ENCODE results near the gene CPLX1.

Gene CPLX1

GRCh38 chr4:791252-791897 lies 34.6 kb downstream of the CPLX1 start:
- no CpG with 5 or more reads among the region's 29 CpGs for WGBS, 2 donors (ENCODE audit: extremely low coverage in 2 of 2, insufficient read length in 2 of 2, insufficient replicate concordance in 1 of 2)
- no peak overlapping the region for H3K4me3 ChIP-seq (ENCODE audit: low read length in 2 of 2)
- peaks cover 8 to 24% of the 10 kb centered on the region in 2 donors for H3K4me1 ChIP-seq (ENCODE audit: control insufficient read depth in 2 of 2, insufficient read depth in 1 of 2, low read depth in 1 of 2, low read length in 2 of 2)
- peak overlapping the region; percentile 71 for H3K18ac ChIP-seq (ENCODE audit: low read length)
- H3K4me2 ChIP-seq (ENCODE audit: insufficient read depth, low read length, poor library complexity, severe bottlenecking), result no peak overlapping the region
- no peak overlapping the region for H2BK120ac ChIP-seq (ENCODE audit: low read depth, low read length)
- peak overlapping the region; percentile 93 for H2BK5ac ChIP-seq (ENCODE audit: low read length)
- H4K91ac ChIP-seq (ENCODE audit: low read depth, low read length, poor library complexity), result no peak overlapping the region
- no peak overlapping the region for H3K9ac ChIP-seq (ENCODE audit: low read depth, low read length, poor library complexity)
- no peaks in the 10 kb centered on the region for H3K9me3 ChIP-seq (replicated peaks in 1 of 2; ENCODE audit: control insufficient read depth in 2 of 2, insufficient read depth in 1 of 2, low read depth in 1 of 2, low read length in 2 of 2)
- H3K14ac ChIP-seq (ENCODE audit: low read length), result peak overlapping the region; percentile 71
- H2BK15ac ChIP-seq (ENCODE audit: low read length), result peak overlapping the region; percentile 75
- no peaks in the 10 kb centered on the region for H3K36me3 ChIP-seq (replicated peaks in 1 of 2; ENCODE audit: control insufficient read depth in 2 of 2, insufficient read depth in 2 of 2, low read length in 2 of 2)
- peaks cover 5 to 69% (median 53%) of the 10 kb centered on the region in 3 experiments for H3K27me3 ChIP-seq (ENCODE audit: control insufficient read depth in 3 of 3, insufficient read depth in 3 of 3, low read depth in 1 of 3, low read length in 3 of 3)
- no peak overlapping the region for H4K8ac ChIP-seq (ENCODE audit: low read depth, low read length)
- H2AFZ ChIP-seq (ENCODE audit: low read length), result no peak overlapping the region
- DNase-seq (ENCODE audit: low spot score), result no peak
- peak overlapping the region; percentile 84 for H2AK5ac ChIP-seq (ENCODE audit: low read depth, low read length)
- no peak overlapping the region for H3K4ac ChIP-seq (ENCODE audit: low read length)
- peak overlapping the region; percentile 22 for H2BK12ac ChIP-seq (ENCODE audit: low read length)
- H3K23ac ChIP-seq (ENCODE audit: low read depth, low read length, poor library complexity), result peak overlapping the region; percentile 43
- H3K79me1 ChIP-seq (ENCODE audit: low read depth, low read length), result peaks cover 3% of the 10 kb centered on the region
- H3K27ac ChIP-seq (replicated peaks; ENCODE audit: low read length), result no peak overlapping the region

DNA sequence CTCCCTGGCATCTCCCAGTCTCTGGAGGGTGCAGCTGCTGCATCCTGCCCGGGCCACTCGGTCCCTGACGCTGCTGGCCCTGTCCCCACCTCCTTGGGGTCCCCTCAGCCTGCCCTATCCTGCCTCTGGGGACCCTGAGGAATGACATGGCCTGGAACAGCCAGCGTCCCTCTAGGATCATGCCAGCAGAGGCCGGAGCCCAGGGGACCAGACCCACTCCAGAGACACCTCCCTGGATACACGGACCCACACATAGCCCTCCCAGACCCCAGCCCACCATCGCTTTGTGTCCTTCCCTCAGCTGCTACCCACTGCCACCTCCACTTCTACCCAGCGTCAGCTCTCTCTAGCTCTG lies 35.5 kb downstream of the CPLX1 start:
- Histone ChIP-seq H3K4me1 (ENCODE audit: control insufficient read depth in 2 of 2, insufficient read depth in 1 of 2, low read depth in 1 of 2, low read length in 2 of 2) (peaks cover 7 to 22% of the 10 kb centered on the region in 2 donors), H4K91ac (ENCODE audit: low read depth, low read length, poor library complexity) (no peak overlapping the region), H2AK5ac (ENCODE audit: low read depth, low read length) (peak overlapping the region; percentile 32), H2BK15ac (ENCODE audit: low read length) (peak overlapping the region; percentile 58), H3K27me3 (ENCODE audit: control insufficient read depth in 3 of 3, insufficient read depth in 3 of 3, low read depth in 1 of 3, low read length in 3 of 3) (peaks cover 12 to 69% (median 46%) of the 10 kb centered on the region in 3 experiments), H3K4ac (ENCODE audit: low read length) (no peak overlapping the region), H2BK120ac (ENCODE audit: low read depth, low read length) (no peak overlapping the region), H3K9ac (ENCODE audit: low read depth, low read length, poor library complexity) (no peak overlapping the region), H2AFZ (ENCODE audit: low read length) (no peak overlapping the region), H3K36me3 (replicated peaks in 1 of 2; ENCODE audit: control insufficient read depth in 2 of 2, insufficient read depth in 2 of 2, low read length in 2 of 2) (no peaks in the 10 kb centered on the region), H3K4me2 (ENCODE audit: insufficient read depth, low read length, poor library complexity, severe bottlenecking) (no peak overlapping the region), H3K18ac (ENCODE audit: low read length) (no peak overlapping the region), H3K14ac (ENCODE audit: low read length) (peak overlapping the region; percentile 89), H3K4me3 (ENCODE audit: low read length in 2 of 2) (no peak overlapping the region), H3K79me1 (ENCODE audit: low read depth, low read length) (peaks cover 3% of the 10 kb centered on the region), H4K8ac (ENCODE audit: low read depth, low read length) (no peak overlapping the region), H3K27ac (replicated peaks; ENCODE audit: low read length) (no peak overlapping the region), H2BK12ac (ENCODE audit: low read length) (peak overlapping the region; percentile 75), H2BK5ac (ENCODE audit: low read length) (no peak overlapping the region), H3K9me3 (replicated peaks in 1 of 2; ENCODE audit: control insufficient read depth in 2 of 2, insufficient read depth in 1 of 2, low read depth in 1 of 2, low read length in 2 of 2) (no peaks in the 10 kb centered on the region), H3K23ac (ENCODE audit: low read depth, low read length, poor library complexity) (peak overlapping the region; percentile 80)
- no peak for DNase-seq (ENCODE audit: low spot score)
- no CpG with 5 or more reads among the region's 8 CpGs for WGBS, 2 donors (ENCODE audit: extremely low coverage in 2 of 2, insufficient read length in 2 of 2, insufficient replicate concordance in 1 of 2)

DNA sequence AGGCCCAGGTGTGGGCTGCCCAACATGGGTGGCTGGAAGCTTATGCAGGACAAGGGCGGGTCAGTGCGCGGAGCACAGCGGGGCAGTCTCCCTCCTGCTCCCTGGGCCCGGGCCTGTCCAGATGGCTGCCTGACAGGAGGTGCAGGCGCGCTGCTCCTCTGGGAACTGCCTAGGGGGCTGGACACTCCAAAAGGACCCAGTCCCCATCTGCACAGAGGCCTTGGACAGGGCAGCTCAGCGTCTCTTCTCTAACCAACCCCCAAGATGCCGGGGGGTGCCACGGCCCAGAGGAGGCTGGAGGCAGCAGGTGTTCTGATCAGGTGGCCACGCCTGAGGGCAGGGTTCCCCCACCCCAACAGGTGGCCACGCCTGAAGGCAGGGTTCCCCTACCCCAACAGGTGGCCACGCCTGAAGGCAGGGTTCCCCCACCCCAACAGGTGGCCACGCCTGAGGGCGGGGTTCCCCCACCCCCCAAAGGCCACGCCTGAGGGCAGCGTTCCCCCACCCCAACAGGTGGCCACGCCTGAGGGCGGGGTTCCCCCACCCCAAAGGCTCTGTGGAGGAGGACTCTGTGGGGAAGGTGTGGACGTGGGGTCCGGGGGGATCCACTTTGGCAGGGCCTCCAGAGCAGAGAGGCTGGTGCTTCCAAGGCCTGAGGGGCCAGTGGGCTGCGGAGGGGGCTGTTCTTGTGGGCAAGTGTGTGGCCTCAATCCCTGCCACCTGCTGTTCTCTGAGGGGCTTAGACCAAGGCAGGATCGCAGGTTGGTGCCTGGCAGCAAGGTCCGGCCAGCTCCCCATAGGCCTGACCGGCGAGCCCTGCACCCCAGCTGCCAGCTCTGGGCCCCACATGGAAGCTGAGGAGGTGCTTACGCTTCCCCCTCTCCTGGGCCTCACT lies 36.1 kb downstream of the CPLX1 start:
- H2BK15ac ChIP-seq (ENCODE audit: low read length), result peak overlapping the region; percentile 75
- H3K4me3 ChIP-seq (ENCODE audit: low read length in 2 of 2), result no peak overlapping the region
- no peak for DNase-seq (ENCODE audit: low spot score)
- H3K79me1 ChIP-seq (ENCODE audit: low read depth, low read length), result peaks cover 3% of the 10 kb centered on the region
- H3K9ac ChIP-seq (ENCODE audit: low read depth, low read length, poor library complexity), result no peak overlapping the region
- H2BK12ac ChIP-seq (ENCODE audit: low read length), result peak overlapping the region; percentile 75
- no peak overlapping the region for H4K91ac ChIP-seq (ENCODE audit: low read depth, low read length, poor library complexity)
- H3K36me3 ChIP-seq (replicated peaks in 1 of 2; ENCODE audit: control insufficient read depth in 2 of 2, insufficient read depth in 2 of 2, low read length in 2 of 2), result no peaks in the 10 kb centered on the region
- H3K23ac ChIP-seq (ENCODE audit: low read depth, low read length, poor library complexity), result peak overlapping the region; percentile 80
- H3K4ac ChIP-seq (ENCODE audit: low read length), result no peak overlapping the region
- H2BK5ac ChIP-seq (ENCODE audit: low read length), result no peak overlapping the region
- H3K4me2 ChIP-seq (ENCODE audit: insufficient read depth, low read length, poor library complexity, severe bottlenecking), result no peak overlapping the region
- no peak overlapping the region for H2AFZ ChIP-seq (ENCODE audit: low read length)
- H3K4me1 ChIP-seq (ENCODE audit: control insufficient read depth in 2 of 2, insufficient read depth in 1 of 2, low read depth in 1 of 2, low read length in 2 of 2), result peaks cover 8 to 19% of the 10 kb centered on the region in 2 donors
- no peaks in the 10 kb centered on the region for H3K9me3 ChIP-seq (replicated peaks in 1 of 2; ENCODE audit: control insufficient read depth in 2 of 2, insufficient read depth in 1 of 2, low read depth in 1 of 2, low read length in 2 of 2)
- no peak overlapping the region for H2BK120ac ChIP-seq (ENCODE audit: low read depth, low read length)
- peaks cover 14 to 69% (median 46%) of the 10 kb centered on the region in 3 experiments for H3K27me3 ChIP-seq (ENCODE audit: control insufficient read depth in 3 of 3, insufficient read depth in 3 of 3, low read depth in 1 of 3, low read length in 3 of 3)
- H3K27ac ChIP-seq (replicated peaks; ENCODE audit: low read length), result no peak overlapping the region
- no peak overlapping the region for H4K8ac ChIP-seq (ENCODE audit: low read depth, low read length)
- no peak overlapping the region for H3K18ac ChIP-seq (ENCODE audit: low read length)
- H2AK5ac ChIP-seq (ENCODE audit: low read depth, low read length), result peak overlapping the region; percentile 46
- H3K14ac ChIP-seq (ENCODE audit: low read length), result peak overlapping the region; percentile 89
- no CpG with 5 or more reads among the region's 27 CpGs for WGBS, 2 donors (ENCODE audit: extremely low coverage in 2 of 2, insufficient read length in 2 of 2, insufficient replicate concordance in 1 of 2)

All from neuronal stem cell (in vitro differentiated cells).